Coronary artery (tissue), 2 donors: Measurements from ENCODE around the gene KIAA1328.

Experiments used
- DNase-seq: peaks from one replicate; pipeline ENCODE4 v3.0.0-alpha.2; 2017; ENCODE audit warnings: low spot score
- H3K27ac ChIP-seq, 2 donors: fragments of 200-600 bp; sonication (generic); one replicate each; pipeline ENCODE4 v1.5.1; 2016 to 2019
- H3K4me3 ChIP-seq: fragments of 200-600 bp; sonication (generic); 2 replicates; pipeline ENCODE4 v1.5.1; 2016; ENCODE audit warnings: mild to moderate bottlenecking, moderate library complexity
- TF ChIP-seq, protein P1 (sequence below): fragments of 200-600 bp; sonication (generic); IDR thresholded peaks from one replicate; pipeline ENCODE4 v1.5.1; 2019; ENCODE audit warnings: antibody characterized with exemption

Gene KIAA1328

DNA sequence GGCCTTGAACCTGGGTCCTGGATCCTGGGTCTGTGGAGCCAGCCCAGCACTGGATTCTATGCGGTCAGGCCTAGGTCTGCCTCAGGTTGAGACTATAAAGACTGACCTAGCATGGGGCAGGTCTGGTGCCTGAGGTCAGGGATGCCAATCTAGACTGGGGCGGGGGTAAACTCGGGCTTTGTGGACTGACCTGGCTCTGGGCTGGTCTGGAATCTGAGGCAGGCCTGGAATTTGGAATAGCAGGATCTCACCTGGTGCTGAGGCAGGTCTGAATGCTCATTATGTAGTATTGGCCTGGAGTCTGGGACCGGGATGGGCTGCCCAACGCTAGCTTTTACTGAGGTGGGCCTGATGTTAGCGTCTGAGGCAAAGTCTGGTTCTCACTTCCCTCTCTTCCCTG, 256.0 kb downstream of the KIAA1328 start:
- no peak overlapping the region for H3K4me3 ChIP-seq
- DNase-seq: no peak
- H3K27ac ChIP-seq: no peak overlapping the region
- TF ChIP-seq, protein P1, sequence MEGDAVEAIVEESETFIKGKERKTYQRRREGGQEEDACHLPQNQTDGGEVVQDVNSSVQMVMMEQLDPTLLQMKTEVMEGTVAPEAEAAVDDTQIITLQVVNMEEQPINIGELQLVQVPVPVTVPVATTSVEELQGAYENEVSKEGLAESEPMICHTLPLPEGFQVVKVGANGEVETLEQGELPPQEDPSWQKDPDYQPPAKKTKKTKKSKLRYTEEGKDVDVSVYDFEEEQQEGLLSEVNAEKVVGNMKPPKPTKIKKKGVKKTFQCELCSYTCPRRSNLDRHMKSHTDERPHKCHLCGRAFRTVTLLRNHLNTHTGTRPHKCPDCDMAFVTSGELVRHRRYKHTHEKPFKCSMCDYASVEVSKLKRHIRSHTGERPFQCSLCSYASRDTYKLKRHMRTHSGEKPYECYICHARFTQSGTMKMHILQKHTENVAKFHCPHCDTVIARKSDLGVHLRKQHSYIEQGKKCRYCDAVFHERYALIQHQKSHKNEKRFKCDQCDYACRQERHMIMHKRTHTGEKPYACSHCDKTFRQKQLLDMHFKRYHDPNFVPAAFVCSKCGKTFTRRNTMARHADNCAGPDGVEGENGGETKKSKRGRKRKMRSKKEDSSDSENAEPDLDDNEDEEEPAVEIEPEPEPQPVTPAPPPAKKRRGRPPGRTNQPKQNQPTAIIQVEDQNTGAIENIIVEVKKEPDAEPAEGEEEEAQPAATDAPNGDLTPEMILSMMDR: no peak

DNA sequence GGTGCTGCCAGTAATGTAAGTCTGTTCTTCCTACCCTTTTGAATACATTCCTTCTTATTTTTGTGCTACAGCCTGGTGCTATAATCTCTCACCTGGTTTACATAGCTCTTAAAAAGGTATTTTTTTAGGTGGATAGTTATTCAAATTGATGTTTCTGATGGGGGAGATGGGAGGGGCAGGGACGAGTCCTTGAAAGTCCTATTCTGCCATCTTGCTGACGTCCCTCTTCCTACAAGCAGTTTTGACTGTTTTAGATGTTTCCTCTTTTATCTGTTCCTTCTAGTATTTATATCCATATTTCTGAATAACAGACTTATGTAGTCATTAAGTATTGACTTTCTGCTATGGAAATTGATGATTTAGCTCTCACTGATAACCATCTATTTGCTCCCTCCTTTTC, 256.4 kb downstream of the KIAA1328 start:
- Histone ChIP-seq H3K4me3 (no peak overlapping the region), H3K27ac (no peak overlapping the region)
- TF ChIP-seq, protein P1: no peak
- no peak for DNase-seq

DNA sequence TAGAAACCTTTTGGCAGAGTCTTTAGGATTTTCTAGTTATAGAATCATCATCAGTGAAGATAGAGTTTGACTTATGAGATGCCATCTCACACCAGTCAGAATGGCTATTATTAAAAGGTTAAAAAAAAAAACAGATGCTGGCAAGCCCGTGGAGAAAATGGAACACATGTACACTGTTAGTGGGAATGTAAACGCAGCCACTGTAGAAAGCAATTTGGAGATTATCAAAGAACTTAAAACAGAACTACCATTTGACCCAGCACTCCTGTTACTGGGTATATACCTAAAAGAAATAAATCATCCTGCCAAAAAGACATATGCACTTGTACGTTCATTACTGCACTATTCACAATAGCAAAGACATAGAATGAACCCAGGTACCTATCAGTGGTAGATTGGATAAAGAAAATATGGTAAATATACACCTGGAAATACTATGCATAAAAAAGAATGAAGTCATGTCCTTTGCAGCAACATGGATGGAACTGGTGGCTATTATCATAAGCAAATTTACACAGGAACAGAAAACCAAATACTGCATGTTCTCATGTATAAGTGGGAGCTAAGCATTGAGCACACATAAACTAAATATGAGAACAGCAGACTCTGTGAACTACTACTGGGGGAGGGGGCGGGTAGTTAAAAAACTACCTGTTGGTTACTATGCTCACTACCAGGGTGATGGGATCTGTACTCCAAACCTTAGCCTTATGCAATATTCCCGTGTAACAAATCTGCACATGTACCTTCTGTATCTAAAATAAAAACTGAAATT, 279.0 kb downstream of the KIAA1328 start:
- Histone ChIP-seq H3K4me3 (no peak overlapping the region), H3K27ac (no peak overlapping the region)
- no peak for DNase-seq
- TF ChIP-seq, protein P1: no peak

DNA sequence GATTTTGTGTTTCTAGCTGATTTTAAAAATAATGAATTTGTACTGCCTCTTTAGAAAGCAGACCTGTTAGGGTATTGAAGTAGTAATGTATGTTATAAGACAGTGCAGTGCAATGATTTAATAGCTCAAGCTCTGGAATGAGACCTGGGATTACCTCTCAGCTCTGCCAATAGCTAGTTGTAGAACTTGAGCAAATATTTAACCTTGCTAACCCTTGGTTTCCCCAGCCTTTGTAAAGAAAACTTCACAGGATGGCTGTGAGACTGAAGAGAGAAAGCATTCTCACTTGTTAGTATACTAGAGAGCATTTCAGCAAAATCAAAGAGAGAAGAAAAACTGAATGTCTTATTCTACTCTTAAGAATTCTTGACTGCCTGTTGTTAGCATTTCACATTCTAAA, 293.9 kb downstream of the KIAA1328 start:
- DNase-seq: no peak
- no peak overlapping the region for H3K4me3 ChIP-seq
- no peak overlapping the region for H3K27ac ChIP-seq
- TF ChIP-seq, protein P1: no peak

DNA sequence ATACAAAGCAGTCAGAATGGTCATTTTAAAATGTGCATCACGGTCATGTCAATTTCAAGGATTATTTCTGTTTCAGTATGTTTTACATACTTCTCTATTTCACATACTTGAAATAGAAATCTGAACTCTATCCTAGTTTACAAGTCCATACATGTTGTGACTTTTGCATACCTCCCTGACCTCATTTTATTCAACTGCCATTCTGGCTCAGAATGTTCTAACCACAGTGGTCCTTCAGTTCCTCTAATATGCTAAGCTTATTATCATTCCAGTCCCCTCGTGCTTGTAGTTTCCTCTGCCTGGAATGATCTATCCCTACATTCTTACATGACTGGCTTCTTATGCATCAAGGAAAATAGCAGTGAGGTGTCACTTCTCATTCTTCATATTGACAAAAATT, 295.6 kb downstream of the KIAA1328 start:
- DNase-seq: no peak
- H3K27ac ChIP-seq: no peak overlapping the region
- TF ChIP-seq, protein P1: no peak

DNA sequence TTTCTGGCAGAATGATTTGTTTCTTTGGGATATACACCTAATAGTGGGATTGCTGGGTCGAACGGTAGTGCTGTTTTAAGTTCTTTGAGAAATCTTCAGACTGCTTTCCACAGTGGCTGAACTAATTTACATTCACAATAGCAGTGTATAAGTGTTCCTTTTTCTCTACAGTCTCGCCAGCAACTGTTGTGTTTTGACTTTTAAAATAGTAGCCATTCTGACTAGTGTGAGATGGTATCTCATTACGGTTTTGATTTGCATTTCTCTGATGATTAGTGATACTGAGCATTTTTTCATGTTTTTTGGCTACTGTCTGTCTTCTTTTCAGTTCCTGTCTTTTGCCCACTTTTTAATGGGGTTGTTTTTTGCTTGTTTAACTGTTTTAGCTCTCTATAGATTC, 306.2 kb downstream of the KIAA1328 start:
- no peak overlapping the region for H3K4me3 ChIP-seq
- TF ChIP-seq, protein P1: no peak
- no peak overlapping the region for H3K27ac ChIP-seq
- DNase-seq: no peak

More for the DNA sequence above, 295.6 kb downstream of the KIAA1328 start:
- no peak overlapping the region for H3K4me3 ChIP-seq

DNA sequence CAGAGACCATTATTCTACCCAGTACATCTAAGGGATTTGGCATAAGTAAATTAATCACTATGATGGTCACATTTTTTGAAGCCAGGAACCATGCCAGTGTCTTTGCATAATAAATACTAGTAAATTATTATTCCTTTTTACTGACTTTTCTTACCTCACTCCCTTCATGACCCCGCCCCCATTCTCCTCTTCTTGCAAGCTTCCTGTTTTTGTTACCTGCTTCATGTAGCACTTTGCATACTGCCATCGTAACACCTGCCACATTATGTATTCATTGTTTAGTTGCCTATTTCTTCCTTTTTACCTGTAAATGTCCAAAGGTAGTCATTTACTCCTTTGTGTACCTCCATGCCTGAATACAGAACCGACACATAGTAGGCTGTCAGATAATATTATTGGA, 309.5 kb downstream of the KIAA1328 start:
- Histone ChIP-seq H3K4me3 (no peak overlapping the region), H3K27ac (no peak overlapping the region)
- DNase-seq: no peak
- TF ChIP-seq, protein P1: no peak
